WI38 (cell line): ENCODE results near the gene COX6A1.
"Not testable (repeated sequence)": the region's sequence is repeated elsewhere in the genome, so short reads cannot be mapped to it uniquely, and the experiment has no call there.

Source experiments
- H3K4me3 ChIP-seq: 2 replicates; pipeline ENCODE4 v1.5.1; 2011; ENCODE audit warnings: low read depth, mild to moderate bottlenecking, control low read depth, low read length
- CTCF ChIP-seq: IDR thresholded peaks from 2 replicates; pipeline ENCODE4 v1.5.1; 2012; ENCODE audit warnings: low read depth, mild to moderate bottlenecking, control low read depth, low read length

Gene COX6A1

GRCh38 chr12:120445911-120446843 lies 8.3 kb downstream of the COX6A1 start, which contains the start of the genes GATC and TRIAP1:
Gene GATC (plus strand): TSS chr12:120446444. CDS start chr12:120446481, 37 bp downstream.
Gene TRIAP1 (minus strand): TSS chr12:120446384. CDS start chr12:120446372, 12 bp downstream.
- TF ChIP-seq CTCF = no peak
- peak within 1 kb of the TSS; percentile 100 for H3K4me3 ChIP-seq

GRCh38 chr12:120446844-120447178 lies 8.9 kb downstream of the COX6A1 start:
- H3K4me3 ChIP-seq = peak overlapping the region; percentile 100

GRCh38 chr12:120447992-120448391 lies 10.1 kb downstream of the COX6A1 start:
- no peak for TF ChIP-seq CTCF
- H3K4me3 ChIP-seq = no peak overlapping the region

- not testable (repeated sequence) for H3K4me3 ChIP-seq
Observed at GRCh38 chr12:120452524-120452923, 14.6 kb downstream of the COX6A1 start.

- no peak overlapping the region for H3K4me3 ChIP-seq
- TF ChIP-seq CTCF = no peak
Observed at GRCh38 chr12:120453060-120453750, 15.3 kb downstream of the COX6A1 start.

GRCh38 chr12:120453977-120454376 lies 16.1 kb downstream of the COX6A1 start:
- TF ChIP-seq CTCF = peak; percentile 77
- no peak overlapping the region for H3K4me3 ChIP-seq

GRCh38 chr12:120455302-120455701 lies 17.4 kb downstream of the COX6A1 start:
- H3K4me3 ChIP-seq = no peak overlapping the region
- TF ChIP-seq CTCF = no peak

GRCh38 chr12:120457133-120457532 lies 19.2 kb downstream of the COX6A1 start:
- TF ChIP-seq CTCF = peak; percentile 32

More at GRCh38 chr12:120457133-120457532, 19.2 kb downstream of the COX6A1 start:
- H3K4me3 ChIP-seq = no peak overlapping the region
